Prostate gland (tissue), 2 donors: Measurements from ENCODE around the gene TMEM258. TPM values are rescaled to one million over a fixed set of nuclear protein-coding genes. Genes with fewer than 3 reads are reported as not detected.

Experiments used
- DNase-seq: peaks from one replicate; pipeline ENCODE4 v3.0.0-alpha.2; 2019; ENCODE audit warnings: low spot score
- H3K27ac ChIP-seq, 2 donors: fragments of 200-600 bp; sonication (generic); 2 replicates each; pipeline ENCODE4 v1.5.1; 2017 to 2019
- H3K27me3 ChIP-seq: fragments of 200-600 bp; sonication (generic); replicated peaks from 2 replicates; pipeline ENCODE4 v1.5.1; 2019; ENCODE audit not compliant: insufficient read depth
- H3K36me3 ChIP-seq, 2 donors: fragments of 200-600 bp; sonication (generic); 1 replicate in 1 of 2; 2 replicates in 1 of 2; pipeline versions ENCODE4 v1.5.1 to v1.8.1; 2017 to 2019
- H3K4me1 ChIP-seq: fragments of 200-600 bp; sonication (generic); replicated peaks from 2 replicates; pipeline ENCODE4 v1.5.1; 2019
- H3K4me3 ChIP-seq, 2 donors: fragments of 200-600 bp; sonication (generic); 2 replicates each; pipeline ENCODE4 v1.5.1; 2017 to 2019
- H3K9me3 ChIP-seq: fragments of 200-600 bp; sonication (generic); 2 replicates; pipeline ENCODE4 v1.5.1; 2017
- CTCF ChIP-seq, 4 experiments: fragments of 200-600 bp in 2 of 4; fragments of 450-650 bp in 2 of 4; sonication (generic) in 2 of 4; IDR thresholded peaks; 1 replicate in 3 of 4; 2 replicates in 1 of 4; pipeline ENCODE4 v1.5.1; 2016 to 2019; ENCODE audit warnings: antibody characterized with exemption in 4 of 4, mild to moderate bottlenecking in 2 of 4, moderate library complexity in 2 of 4
- POLR2A ChIP-seq: fragments of 450-650 bp; IDR thresholded peaks from one replicate; pipeline ENCODE4 v1.6.1; 2016; ENCODE audit warnings: antibody characterized with exemption, mild to moderate bottlenecking
- POLR2AphosphoS5 ChIP-seq: sonication (generic); formaldehyde crosslinking; IDR thresholded peaks from one replicate; pipeline ENCODE4 v1.6.1; 2017; ENCODE audit warnings: antibody characterized with exemption
- WGBS: methylation state at CpG from one replicate; pipeline ENCODE4 v1.1.5; 2018; 5-methylcytosine and 5-hydroxymethylcytosine counted together
- intact Hi-C: fragments of 100-400 bp; cut with DNase I; formaldehyde crosslinking; loops from one replicate; pipeline ENCODE4 v1.14.2; 2022
- total RNA-seq, 2 donors: library from RNA; depleted of rRNA; stranded (reverse); fragments of >200 nt; gene quantifications; one replicate each; pipeline ENCODE4 v1.1.0, GENCODE V29; 2016

Gene TMEM258
- 10 to 100 TPM; 34.8 to 82.9 TPM for total RNA-seq

GRCh38 chr11:61792310-61793082 lies at the start of gene TMEM258, which contains the start of gene FEN1:
Gene TMEM258 (minus strand): TSS chr11:61792599. CDS start chr11:61792558, 41 bp downstream.
Gene FEN1 (plus strand): TSS chr11:61792911. CDS start chr11:61795362, 2,451 bp downstream.
- DNase-seq = peak; percentile 84
- under 1% methylated on average over 61 of the region's 61 CpGs for WGBS

GRCh38 chr11:61841636-61842527 lies 49.5 kb upstream of the TMEM258 start:
- H3K27ac ChIP-seq = no peak overlapping the region
- H3K4me1 ChIP-seq = no peaks in the 10 kb centered on the region
- no peak overlapping the region for H3K4me3 ChIP-seq
- intact Hi-C loops = no loop called here
- H3K9me3 ChIP-seq = no peaks in the 10 kb centered on the region
- no peak for DNase-seq
- WGBS = 88% methylated on average over 12 of the region's 12 CpGs
- H3K36me3 ChIP-seq = peaks cover 0 to 2% of the 10 kb centered on the region in 2 donors
- TF ChIP-seq POLR2A (no peak), POLR2AphosphoS5 (no peak), CTCF (IDR thresholded peaks at IDR 0.05) (no peak)
- no peaks in the 10 kb centered on the region for H3K27me3 ChIP-seq

More at GRCh38 chr11:61792310-61793082, at the start of gene TMEM258, which contains the start of gene FEN1:
- Histone ChIP-seq H3K27me3 (no peaks in the 10 kb centered on the region), H3K27ac (peak within 1 kb of the TSS; percentile 88 to 92), H3K4me1 (peaks cover 16% of the 10 kb centered on the region), H3K36me3 (peaks cover 4 to 5% of the 10 kb centered on the region in 2 donors), H3K9me3 (no peaks in the 10 kb centered on the region), H3K4me3 (peak within 1 kb of the TSS; percentile 63 to 77)
- intact Hi-C loops = no loop called here
- TF ChIP-seq POLR2AphosphoS5 (peak; percentile 96), POLR2A (peak; percentile 43), CTCF (IDR thresholded peaks at IDR 0.05) (peak in 2 of 4 experiments; percentile 44 to 46)

- WGBS = 85% methylated on average over 7 of the region's 7 CpGs
- no peaks in the 10 kb centered on the region for H3K4me1 ChIP-seq
- TF ChIP-seq POLR2AphosphoS5 (no peak), CTCF (IDR thresholded peaks at IDR 0.05) (no peak)
- H3K9me3 ChIP-seq = no peaks in the 10 kb centered on the region
- intact Hi-C loops = no loop called here
- H3K27me3 ChIP-seq = no peaks in the 10 kb centered on the region
- DNase-seq = no peak
- no peak overlapping the region for H3K27ac ChIP-seq
- H3K4me3 ChIP-seq = no peak overlapping the region
- H3K36me3 ChIP-seq = peaks cover 0 to 2% of the 10 kb centered on the region in 2 donors
Observed at GRCh38 chr11:61840371-61840770, 48.0 kb upstream of the TMEM258 start.

- intact Hi-C loops = no loop called here
- Histone ChIP-seq H3K36me3 (peaks cover 0 to 2% of the 10 kb centered on the region in 2 donors), H3K4me3 (no peak overlapping the region), H3K27ac (no peak overlapping the region), H3K4me1 (no peaks in the 10 kb centered on the region), H3K9me3 (no peaks in the 10 kb centered on the region), H3K27me3 (no peaks in the 10 kb centered on the region)
- TF ChIP-seq POLR2A (no peak), CTCF (IDR thresholded peaks at IDR 0.05) (no peak), POLR2AphosphoS5 (no peak)
- DNase-seq = no peak
- WGBS = 95% methylated on average over 2 of the region's 2 CpGs
Observed at GRCh38 chr11:61839742-61840141, 47.3 kb upstream of the TMEM258 start.
